HL-60/S4 treated with phorbol 12-myristate 13-acetate at 8.2 ng/mL for 4 days and 3 days (cell line): ENCODE measurements around the gene GRN.
"Not testable (repeated sequence)": the region's sequence is repeated elsewhere in the genome, so short reads cannot be mapped to it uniquely, and the experiment has no call there.

Source experiments
- in situ Hi-C: fragments of 300-500 bp; cut with MboI; formaldehyde crosslinking; loops from 2 replicates; pipeline ENCODE4 v1.15.0; 2022; ENCODE audit warnings: low sequenced_read_pairs

Gene GRN

GRCh38 chr17:44379887-44380286, 34.8 kb downstream of the GRN start:
- in situ Hi-C loops: no loop called here

GRCh38 chr17:44380767-44381166, 35.7 kb downstream of the GRN start:
- in situ Hi-C loops: no loop called here

GRCh38 chr17:44381810-44382305, 36.8 kb downstream of the GRN start:
- in situ Hi-C loops: no loop called here

GRCh38 chr17:44382917-44383316, 37.8 kb downstream of the GRN start:
- in situ Hi-C loops: no loop called here

- in situ Hi-C loops: no loop called here
Measured at GRCh38 chr17:44383363-44383762, 38.3 kb downstream of the GRN start.

GRCh38 chr17:44383861-44384260, 38.8 kb downstream of the GRN start:
- in situ Hi-C loops: no loop called here

- in situ Hi-C loops: no loop called here
Measured at GRCh38 chr17:44384281-44384822, 39.2 kb downstream of the GRN start.

- in situ Hi-C loops: no loop called here
Measured at GRCh38 chr17:44384823-44385286, 39.8 kb downstream of the GRN start.

GRCh38 chr17:44385287-44386181, 40.4 kb downstream of the GRN start:
- in situ Hi-C loops: no loop called here

- in situ Hi-C loops: no loop called here
Measured at GRCh38 chr17:44386182-44386525, 41.1 kb downstream of the GRN start.

GRCh38 chr17:44387804-44388203, 42.7 kb downstream of the GRN start:
- in situ Hi-C loops: no loop called here

- in situ Hi-C loops: no loop called here
Measured at GRCh38 chr17:44389281-44389680, 44.2 kb downstream of the GRN start, which contains the start of gene ITGA2B. ITGA2B (minus strand) TSS chr17:44389649; CDS start chr17:44389473, 176 bp downstream.

- in situ Hi-C loops: no loop called here
Measured at GRCh38 chr17:44389723-44390202, 44.7 kb downstream of the GRN start.

GRCh38 chr17:44390250-44390870, 45.3 kb downstream of the GRN start:
- in situ Hi-C loops: no loop called here

GRCh38 chr17:44394112-44394511, 49.0 kb downstream of the GRN start:
- in situ Hi-C loops: not testable (repeated sequence)

- in situ Hi-C loops: no loop called here
Measured at GRCh38 chr17:44394833-44395232, 49.7 kb downstream of the GRN start.

- in situ Hi-C loops: no loop called here
Measured at GRCh38 chr17:44396946-44397345, 51.8 kb downstream of the GRN start.

GRCh38 chr17:44397479-44398440, 52.7 kb downstream of the GRN start:
- in situ Hi-C loops: no loop called here

GRCh38 chr17:44398692-44399691, 53.9 kb downstream of the GRN start:
- in situ Hi-C loops: no loop called here
